Brain pericyte (primary cell): Measurements from ENCODE around the gene SYNE2.

Experiments
- DNase-seq: peaks from one replicate; pipeline ENCODE4 v3.0.0-alpha.2; 2012; ENCODE audit warnings: low read depth, low spot score

Gene SYNE2

DNA sequence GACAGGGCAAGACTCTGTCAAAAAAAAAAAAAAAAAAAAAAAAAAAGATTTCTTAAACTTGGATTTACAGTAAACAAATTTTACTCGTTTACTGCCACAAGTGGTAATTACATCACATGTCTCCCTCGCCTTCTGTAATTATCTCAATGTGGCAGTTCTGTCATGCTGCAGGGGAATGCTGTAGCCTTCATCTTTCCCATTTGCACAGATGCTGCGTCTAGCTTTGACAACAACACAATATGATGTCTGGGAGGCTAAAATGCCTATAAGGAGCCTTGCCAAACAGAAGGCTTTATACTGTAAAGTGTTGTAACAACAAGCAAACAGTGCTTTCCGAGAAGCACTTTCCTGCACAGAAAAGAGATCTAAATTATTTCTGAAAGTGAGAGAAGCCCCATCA is 392.7 kb downstream of the SYNE2 start:
- DNase-seq = no peak

DNA sequence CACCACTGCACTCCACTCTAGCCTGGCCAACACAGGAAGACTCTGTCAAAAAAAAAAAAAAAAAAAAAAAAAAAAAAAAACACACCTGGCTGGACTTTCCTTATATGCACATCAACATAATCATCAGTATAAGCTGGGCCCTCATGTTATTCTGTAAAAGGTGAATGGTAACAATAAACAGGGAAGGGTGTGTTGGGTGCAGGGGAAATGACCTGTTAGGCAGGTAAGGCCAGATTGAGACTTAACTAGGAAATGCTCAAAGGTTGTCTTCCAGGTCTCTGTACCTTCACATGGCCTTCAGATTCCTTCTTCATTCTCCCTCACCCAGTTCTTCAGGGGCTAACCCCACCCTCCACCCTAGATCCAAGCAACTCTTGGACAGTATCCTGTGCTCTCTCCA is 393.9 kb downstream of the SYNE2 start:
- no peak for DNase-seq

DNA sequence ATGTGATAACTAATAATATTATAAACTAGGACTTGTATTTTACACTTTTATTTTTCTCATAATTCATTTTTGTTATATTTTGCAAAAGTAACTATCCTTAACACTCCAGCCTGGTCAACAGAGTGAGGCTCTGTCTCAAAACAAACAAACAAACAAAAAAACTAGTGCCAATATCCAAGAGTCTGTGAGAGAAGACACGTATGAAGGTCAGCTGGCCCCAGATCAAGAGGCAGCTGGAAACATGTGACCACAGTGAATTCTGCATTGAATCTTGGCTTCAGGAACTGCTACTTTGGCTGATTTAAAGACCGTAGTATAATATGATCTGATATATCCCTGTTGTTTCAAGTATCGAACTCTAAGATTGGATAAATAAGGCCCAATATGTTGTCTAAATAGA is 394.4 kb downstream of the SYNE2 start:
- DNase-seq = no peak

DNA sequence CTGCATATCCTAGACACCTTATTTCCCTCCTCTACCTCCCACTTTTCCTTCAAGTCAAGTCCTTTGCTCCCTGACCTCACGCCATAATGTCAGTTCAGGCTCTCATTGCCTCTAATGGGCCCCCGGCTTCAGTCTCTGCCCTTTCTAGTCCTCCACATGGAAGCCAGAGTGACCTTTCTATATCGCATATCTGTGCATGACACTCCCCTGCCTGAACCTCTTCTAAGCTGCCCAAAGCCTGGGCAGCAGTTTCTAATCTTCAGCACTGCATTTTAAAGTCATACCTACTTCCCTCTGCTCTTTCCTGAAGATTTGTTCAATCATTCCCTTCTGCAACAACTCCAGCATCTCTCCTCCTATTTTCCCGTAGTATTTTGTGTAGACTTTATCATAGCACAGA is 395.9 kb downstream of the SYNE2 start:
- DNase-seq = no peak

DNA sequence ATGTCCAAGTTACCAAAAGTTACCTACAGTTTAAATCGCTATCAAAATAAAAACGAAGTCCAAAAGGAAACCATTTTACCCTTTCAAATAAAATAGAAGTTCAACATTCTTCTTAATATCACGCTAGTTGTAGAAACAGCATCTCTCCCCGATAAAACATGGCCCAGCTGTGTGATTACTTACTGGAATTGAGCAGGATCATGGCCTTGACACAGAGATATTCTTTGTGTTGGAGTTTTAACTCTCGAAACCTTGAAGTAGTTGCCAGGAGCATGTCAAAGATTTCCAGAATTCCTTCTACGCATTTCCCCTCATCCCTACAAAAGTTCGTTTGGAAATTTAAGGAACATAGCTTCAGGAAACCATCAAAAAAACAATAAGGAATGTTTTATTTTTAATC is 396.6 kb downstream of the SYNE2 start:
- no peak for DNase-seq

DNA sequence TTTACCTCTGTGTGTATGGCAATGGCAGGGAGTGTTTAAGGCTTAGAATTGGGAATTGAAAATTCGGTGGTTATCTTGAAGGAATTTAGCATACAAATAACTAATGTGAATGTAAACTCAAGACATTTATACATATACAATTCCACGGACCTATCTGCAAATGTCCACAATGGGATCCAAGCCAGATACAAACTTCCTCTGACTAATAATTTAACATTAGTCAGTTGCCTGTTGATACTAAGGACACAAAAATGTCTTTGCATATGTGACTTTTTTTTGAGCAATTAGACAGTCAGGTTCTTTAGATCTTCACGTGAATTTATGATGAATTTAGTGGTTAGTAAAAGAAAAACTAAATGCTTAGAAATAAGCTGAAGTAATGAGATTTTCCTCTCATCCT is 400.9 kb downstream of the SYNE2 start:
- no peak for DNase-seq

DNA sequence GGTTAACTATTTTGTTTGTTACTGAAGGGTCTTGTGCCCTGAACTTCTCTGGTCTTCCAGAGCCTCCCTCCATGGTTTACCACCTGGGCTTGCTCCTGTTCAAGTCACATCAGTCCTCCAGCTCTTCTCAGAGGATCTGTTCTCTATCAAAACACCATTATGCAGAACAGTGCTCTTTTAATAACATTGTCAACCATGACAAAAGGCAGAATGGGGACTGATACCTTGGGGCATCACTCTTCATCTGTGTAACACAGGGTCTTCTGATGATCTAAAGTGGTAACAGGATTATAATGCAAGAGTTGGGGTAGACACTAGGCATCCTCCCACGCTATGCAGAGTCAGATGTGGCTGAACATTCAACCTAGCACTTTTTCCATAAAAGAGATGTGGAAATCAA is 403.0 kb downstream of the SYNE2 start:
- no peak for DNase-seq

DNA sequence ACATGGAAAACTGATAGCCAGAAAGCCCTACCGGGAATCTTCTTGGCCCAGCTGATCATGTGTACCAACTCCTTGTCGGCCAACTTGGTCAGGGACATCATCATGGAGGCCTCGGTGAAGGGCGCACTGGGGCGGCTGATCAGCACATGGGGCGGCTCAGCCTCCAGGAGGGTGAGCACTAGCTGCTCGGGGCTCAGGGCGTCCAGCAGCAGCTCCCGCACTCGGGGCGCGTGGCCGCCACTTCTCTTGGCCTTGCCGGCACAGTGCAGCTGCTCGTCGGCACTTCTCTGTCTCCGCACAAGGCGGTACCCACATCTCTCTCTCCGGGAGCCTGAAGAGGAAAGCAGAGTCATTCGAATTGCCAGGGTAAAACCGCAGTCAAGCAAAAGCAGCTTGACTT is 407.6 kb downstream of the SYNE2 start:
- no peak for DNase-seq

DNA sequence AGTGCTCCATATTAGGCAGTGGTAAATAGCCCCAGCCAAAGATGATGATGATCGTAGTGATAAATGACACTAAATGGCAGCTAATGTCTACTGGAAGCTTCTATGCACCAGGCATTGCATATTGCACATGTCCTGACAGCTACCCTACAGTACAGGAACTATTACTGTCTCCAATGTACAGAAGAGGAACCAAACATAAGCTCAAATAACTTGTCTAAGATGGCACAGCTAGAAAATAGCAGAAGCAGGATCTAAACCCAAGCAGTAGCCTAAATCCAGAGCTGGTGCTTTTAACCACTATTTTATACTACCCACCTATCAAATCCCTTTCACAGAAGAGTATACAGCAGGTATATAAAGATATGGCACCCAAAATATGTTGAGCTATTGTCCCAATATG is 412.4 kb downstream of the SYNE2 start:
- DNase-seq = no peak

DNA sequence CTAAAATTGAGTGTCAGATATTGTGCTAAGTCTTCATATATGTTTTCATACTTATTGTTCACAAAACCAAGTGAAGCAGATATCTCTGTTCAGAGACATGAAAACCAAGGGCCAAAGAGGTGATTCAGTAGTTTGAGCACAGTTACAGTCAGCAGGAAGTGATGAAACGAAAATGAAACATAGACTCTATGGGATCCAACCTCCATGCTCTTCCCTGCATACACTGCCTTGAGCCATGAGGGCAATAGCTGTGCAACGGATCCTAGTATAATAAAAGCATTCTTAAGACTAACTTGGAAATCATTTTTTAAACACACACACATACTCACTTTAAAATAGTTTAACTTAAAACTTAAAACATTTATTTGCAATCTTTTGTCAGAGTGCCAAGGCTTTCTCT is 413.4 kb downstream of the SYNE2 start:
- DNase-seq = no peak

DNA sequence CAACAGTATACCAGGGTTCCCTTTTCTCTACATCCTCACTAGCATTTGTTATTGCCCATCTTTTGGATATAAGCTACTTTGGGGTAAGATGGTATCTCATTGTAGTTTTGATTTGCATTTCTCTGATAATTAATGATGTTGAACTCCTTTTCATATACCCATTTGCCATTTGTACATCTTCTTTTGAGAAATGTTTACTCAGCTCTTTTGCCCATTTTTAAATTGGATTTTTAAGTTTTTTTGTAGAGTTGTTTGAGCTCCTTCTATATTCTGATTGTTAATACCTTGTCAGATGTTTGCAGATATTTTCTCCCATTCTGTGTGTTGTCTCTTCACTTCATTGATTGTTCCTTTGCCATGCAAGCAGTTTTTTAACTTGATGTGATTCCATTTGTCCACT is 419.2 kb downstream of the SYNE2 start:
- no peak for DNase-seq
